ENCODE results near the gene CDH26.

Gene CDH26

DNA sequence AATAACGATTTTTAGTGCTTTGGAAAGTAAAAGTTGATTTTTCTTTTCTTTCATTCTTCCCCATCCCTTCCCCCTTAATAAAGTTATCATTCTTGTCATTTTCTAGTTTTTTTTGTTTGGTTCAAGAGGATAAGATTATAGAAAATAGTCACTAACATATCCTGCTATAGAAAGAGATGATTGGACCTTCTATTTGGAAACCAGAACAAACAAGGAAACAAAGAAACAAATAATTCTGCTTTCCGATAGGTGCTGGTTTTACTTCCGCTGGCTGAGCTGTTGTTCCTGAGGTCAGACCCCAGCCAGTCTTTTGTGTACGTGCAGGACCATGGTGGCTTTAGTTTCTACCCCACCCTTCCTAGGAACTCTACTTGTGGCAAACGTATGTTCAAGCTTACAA lies at the start of gene CDH26:
Gene CDH26 (plus strand): TSS at position 301 of the 400 bp plus-strand sequence. CDS start 304 bp downstream, outside the sequence.
- TF ChIP-seq JUND (IDR thresholded peaks at IDR 0.05; ENCODE audit: low read depth): no peak
- in situ Hi-C loops (cut with HindIII; ENCODE audit: low pct_unique_long_range_greater_than_20kb, low sequenced_read_pairs): no loop called here
- DNase-seq (ENCODE audit: low read depth in 1 of 2, low spot score in 1 of 2): no peak

DNA sequence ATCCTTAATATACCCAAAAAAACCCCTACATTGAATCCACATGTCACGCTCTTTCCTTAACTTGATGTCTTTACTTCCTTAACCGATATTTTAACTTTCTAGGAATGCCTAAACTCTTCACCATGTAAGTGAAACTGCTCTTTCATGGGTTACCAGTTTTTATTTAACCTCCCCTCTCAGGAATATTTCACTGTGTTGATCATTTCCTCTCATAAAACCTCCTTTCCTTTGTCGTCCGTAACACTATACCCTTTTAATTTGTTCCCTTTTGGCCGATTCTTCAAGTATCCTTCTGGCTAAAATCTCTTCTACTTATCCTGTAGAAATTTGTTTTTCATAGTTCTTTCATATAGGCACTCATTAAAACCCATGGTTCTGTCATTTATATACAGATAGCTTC lies 49.4 kb upstream of the CDH26 start:
- DNase-seq (ENCODE audit: low read depth in 1 of 2, low spot score in 1 of 2): no peak
- in situ Hi-C loops (cut with HindIII; ENCODE audit: low pct_unique_long_range_greater_than_20kb, low sequenced_read_pairs): no loop called here
- TF ChIP-seq JUND (IDR thresholded peaks at IDR 0.05; ENCODE audit: low read depth): no peak

DNA sequence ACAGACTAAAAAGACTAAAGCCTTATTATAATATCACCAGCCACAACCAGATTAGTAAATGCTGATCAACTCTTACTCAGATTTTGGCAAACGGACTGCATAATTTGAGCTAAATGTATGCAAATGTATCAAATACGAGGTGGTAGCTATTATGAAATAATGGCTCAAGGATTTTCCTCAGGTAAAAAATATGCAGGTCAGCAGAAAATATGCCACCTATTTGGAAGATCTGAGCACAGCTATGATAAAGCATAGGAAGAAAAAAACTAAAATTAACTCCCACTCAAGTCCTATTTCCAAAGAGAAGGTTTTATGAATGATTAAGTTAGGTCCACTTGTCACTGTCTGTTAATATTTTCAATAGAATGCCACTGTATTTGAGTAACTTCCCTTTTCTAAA lies 47.2 kb upstream of the CDH26 start:
- no peak for TF ChIP-seq JUND (IDR thresholded peaks at IDR 0.05; ENCODE audit: low read depth)
- in situ Hi-C loops (cut with HindIII; ENCODE audit: low pct_unique_long_range_greater_than_20kb, low sequenced_read_pairs): no loop called here
- no peak for DNase-seq (ENCODE audit: low read depth in 1 of 2, low spot score in 1 of 2)

DNA sequence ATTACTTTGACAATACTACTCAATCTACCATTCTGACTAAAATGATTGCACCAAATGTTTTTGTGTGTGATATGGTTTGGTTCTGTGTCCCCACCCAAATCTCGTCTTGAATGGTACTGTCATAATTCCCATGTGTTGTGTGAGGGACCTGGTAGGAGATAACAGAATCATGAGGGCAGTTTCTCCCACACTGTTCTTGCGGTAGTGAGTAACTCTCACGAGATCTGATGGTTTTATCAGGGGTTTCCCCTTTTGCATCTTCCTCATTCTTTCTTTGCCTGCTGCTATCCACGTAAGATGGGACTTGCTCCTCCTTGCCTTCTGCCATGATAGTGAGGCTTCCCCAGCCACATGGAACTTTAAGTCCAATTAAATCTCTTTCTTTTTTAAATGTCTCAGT lies 45.6 kb upstream of the CDH26 start:
- no peak for TF ChIP-seq JUND (IDR thresholded peaks at IDR 0.05; ENCODE audit: low read depth)
- in situ Hi-C loops (cut with HindIII; ENCODE audit: low pct_unique_long_range_greater_than_20kb, low sequenced_read_pairs): no loop called here
- DNase-seq (ENCODE audit: low read depth in 1 of 2, low spot score in 1 of 2): no peak

DNA sequence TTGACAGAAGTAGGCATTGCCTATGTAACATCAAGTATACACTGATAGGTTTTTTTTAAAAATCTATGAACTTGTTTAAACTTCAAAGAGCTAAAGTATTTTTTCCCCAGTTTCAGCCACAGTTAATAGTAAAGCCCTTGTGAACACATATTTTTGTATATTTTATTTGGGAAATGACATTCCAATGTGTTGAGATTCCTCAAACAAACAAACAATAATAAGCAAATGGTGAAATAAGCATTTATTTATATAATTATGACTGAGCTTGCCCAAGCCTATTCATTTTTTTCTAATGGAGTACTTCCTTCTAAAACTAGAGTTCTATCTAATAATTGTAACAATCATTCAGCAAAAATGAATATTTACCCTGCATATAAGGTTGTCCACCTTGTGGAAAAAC lies 37.3 kb upstream of the CDH26 start:
- TF ChIP-seq JUND (IDR thresholded peaks at IDR 0.05; ENCODE audit: low read depth): no peak
- in situ Hi-C loops (cut with HindIII; ENCODE audit: low pct_unique_long_range_greater_than_20kb, low sequenced_read_pairs): no loop called here
- no peak for DNase-seq (ENCODE audit: low read depth in 1 of 2, low spot score in 1 of 2)

DNA sequence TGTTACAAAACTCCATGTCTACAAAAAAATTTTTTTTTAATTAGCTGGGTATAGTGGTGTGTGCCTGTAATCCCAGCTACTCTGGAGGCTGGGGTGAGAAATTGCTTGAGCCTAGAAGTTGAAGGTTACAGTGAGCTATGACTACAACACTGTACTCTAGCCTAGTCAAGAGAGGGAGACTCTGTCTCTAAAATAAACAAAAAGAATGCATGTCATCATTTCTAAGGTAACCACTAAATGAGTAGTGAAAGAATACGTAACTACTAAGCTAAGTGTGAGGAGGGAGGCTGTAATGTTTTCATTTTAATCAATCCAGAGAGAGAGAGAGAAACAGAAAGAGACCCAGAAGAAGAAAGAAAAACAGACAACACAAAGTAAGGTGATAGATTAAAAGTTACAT lies 34.7 kb upstream of the CDH26 start:
- in situ Hi-C loops (cut with HindIII; ENCODE audit: low pct_unique_long_range_greater_than_20kb, low sequenced_read_pairs): no loop called here
- no peak for TF ChIP-seq JUND (IDR thresholded peaks at IDR 0.05; ENCODE audit: low read depth)
- no peak for DNase-seq (ENCODE audit: low read depth in 1 of 2, low spot score in 1 of 2)

DNA sequence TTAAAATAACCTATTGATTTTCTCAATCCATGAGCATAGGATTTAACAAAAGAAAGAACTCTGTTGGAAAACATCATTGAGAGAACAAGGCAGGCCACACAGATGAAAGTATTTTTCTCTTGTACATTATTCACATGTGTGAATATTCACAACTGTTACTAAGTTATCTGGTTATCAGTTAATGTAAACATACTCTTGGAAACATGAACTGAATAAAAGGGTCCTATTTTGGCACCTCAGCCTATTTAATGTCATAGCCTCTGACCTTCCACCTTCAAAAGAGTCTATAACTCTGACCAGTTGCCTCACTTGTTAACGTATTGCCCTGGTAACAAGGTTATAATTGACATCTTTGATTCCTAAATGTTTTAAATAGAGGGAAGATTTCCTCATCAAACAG lies 32.9 kb upstream of the CDH26 start:
- in situ Hi-C loops (cut with HindIII; ENCODE audit: low pct_unique_long_range_greater_than_20kb, low sequenced_read_pairs): no loop called here
- no peak for DNase-seq (ENCODE audit: low read depth in 1 of 2, low spot score in 1 of 2)
- no peak for TF ChIP-seq JUND (IDR thresholded peaks at IDR 0.05; ENCODE audit: low read depth)

DNA sequence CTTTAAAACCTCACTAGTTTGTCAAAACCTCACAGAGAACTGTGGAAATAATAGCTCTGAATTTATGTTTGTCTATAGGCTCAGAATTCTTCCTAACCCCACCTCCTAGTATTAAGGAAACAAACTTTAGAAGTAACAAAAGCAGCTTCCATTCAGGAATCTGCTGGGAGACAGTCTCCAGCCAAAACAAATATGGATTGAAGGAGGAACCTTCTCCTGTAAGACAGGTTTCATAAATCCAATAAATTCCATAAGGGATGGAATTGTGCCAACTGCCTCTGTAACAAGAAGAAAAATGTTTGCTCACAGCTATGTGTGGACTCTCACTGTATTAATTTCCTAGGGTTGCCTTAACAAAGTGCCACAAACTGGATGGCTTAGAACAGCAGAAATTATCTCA lies 32.3 kb upstream of the CDH26 start:
- peak; percentile 70 to 99 for DNase-seq (ENCODE audit: low read depth in 1 of 2, low spot score in 1 of 2)
- in situ Hi-C loops (cut with HindIII; ENCODE audit: low pct_unique_long_range_greater_than_20kb, low sequenced_read_pairs): no loop called here
- TF ChIP-seq JUND (IDR thresholded peaks at IDR 0.05; ENCODE audit: low read depth): peak; percentile 84

DNA sequence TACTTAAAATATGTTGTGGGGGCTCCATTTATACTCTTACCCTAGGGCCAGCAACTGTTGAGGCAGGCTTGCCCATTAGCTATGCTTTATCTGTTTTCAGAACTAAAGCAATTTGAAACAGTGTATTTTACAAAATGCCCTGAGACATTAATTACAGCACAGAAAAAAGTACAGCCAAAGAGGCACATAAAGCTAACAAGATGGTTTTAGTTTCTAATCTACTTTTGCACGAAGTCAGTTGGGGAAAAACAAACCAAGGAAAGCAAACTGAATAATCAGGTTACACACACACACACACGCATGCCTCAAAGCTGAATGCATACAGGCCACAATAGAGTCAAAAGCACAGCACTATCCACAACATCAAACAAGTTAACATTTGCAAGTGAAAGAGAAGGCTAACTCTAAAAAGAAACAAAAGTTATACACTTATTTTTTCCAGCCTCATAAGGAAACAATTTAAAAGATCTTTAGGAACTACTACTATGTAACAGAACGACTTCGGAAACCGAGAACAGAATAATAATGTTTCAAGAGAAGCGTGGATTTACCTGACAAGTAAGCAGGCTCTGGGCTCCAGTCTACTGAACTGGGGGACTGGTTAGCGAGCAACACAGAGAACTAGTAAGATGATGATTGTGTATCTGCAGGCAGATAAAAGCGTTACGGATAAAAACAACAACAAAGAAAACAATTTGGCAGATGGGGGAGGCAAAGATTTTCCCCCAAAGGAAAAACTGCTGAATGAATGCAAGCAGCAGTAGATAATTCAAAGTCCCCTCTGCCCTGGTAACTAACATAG lies 26.5 kb upstream of the CDH26 start:
- TF ChIP-seq JUND (IDR thresholded peaks at IDR 0.05; ENCODE audit: low read depth): 0 out of 2 replicates have a peak, but pooled peaks have one; percentile 16
- in situ Hi-C loops (cut with HindIII; ENCODE audit: low pct_unique_long_range_greater_than_20kb, low sequenced_read_pairs): no loop called here
- DNase-seq (ENCODE audit: low read depth in 1 of 2, low spot score in 1 of 2): peak in 1 of 2 experiments; percentile 68

DNA sequence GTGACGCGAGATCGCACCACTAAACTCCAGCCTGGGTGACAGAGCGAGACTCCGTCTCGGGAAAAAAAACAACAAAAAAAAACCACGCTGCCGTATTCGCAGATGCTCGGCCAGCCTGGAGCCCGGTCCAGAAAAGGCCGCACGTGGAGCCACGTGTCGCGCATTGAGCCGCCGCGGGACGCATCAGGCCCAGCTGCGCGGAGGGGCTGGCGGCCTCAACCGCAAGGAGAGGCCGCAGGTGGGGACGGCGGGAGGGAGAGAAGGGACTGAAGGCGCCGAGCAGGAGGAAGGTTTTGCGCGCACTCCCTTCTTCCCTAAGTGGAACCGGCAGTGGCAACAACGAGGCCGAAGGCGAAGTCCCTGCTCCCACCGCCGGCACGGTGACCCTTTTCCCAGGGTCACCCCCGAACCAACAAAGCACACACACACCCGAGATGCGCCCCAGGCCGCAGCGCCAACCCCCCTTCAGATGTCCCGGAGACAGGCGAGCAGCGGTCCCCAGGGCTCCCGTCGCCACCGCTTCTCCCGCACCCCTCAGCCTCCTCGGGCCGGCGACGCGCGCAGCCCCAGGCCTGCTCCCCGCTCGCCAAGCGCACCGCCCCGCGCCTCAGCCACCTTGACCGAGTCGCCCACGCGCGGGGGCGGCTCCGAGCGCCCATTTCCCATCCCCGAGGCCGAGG lies 25.5 kb upstream of the CDH26 start:
- no peak for TF ChIP-seq JUND (IDR thresholded peaks at IDR 0.05; ENCODE audit: low read depth)
- DNase-seq (ENCODE audit: low read depth in 1 of 2, low spot score in 1 of 2): peak in 1 of 2 experiments; percentile 55
- in situ Hi-C loops (cut with HindIII; ENCODE audit: low pct_unique_long_range_greater_than_20kb, low sequenced_read_pairs): no loop called here

DNA sequence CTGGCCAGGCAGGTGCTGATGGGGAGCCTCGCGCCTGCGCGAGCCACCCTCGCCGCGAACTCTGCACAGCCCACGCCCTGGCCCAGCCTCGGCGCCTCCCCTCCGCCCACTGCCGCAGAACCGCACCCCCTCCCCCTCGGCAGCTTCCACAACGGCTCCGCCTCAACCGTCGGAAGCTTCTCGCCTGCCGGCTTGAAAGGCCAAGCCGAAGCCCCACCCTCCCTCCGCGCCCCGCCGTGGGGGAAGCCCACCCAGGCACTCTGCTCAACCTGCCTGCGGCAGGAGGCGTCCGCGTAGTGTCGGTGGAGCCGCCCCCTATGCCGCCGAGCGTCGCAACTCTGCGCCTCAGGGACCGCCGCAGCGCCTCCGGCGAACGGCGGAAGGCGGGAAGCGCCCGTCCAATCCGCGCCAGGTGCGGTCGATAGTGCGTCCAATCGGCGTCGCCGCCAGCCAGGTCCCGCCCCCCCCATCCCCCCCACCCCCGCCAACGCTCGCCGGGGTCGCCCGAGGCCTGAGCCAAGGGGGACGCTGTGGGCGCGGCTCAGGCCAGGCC lies 24.9 kb upstream of the CDH26 start, which contains the start of gene SYCP2:
Gene SYCP2 (minus strand): TSS at position 342 of the 553 bp plus-strand sequence. CDS start 11,224 bp downstream, outside the sequence.
- no peak for TF ChIP-seq JUND (IDR thresholded peaks at IDR 0.05; ENCODE audit: low read depth)
- in situ Hi-C loops (cut with HindIII; ENCODE audit: low pct_unique_long_range_greater_than_20kb, low sequenced_read_pairs): no loop called here
- DNase-seq (ENCODE audit: low read depth in 1 of 2, low spot score in 1 of 2): peak; percentile 84 to 97

DNA sequence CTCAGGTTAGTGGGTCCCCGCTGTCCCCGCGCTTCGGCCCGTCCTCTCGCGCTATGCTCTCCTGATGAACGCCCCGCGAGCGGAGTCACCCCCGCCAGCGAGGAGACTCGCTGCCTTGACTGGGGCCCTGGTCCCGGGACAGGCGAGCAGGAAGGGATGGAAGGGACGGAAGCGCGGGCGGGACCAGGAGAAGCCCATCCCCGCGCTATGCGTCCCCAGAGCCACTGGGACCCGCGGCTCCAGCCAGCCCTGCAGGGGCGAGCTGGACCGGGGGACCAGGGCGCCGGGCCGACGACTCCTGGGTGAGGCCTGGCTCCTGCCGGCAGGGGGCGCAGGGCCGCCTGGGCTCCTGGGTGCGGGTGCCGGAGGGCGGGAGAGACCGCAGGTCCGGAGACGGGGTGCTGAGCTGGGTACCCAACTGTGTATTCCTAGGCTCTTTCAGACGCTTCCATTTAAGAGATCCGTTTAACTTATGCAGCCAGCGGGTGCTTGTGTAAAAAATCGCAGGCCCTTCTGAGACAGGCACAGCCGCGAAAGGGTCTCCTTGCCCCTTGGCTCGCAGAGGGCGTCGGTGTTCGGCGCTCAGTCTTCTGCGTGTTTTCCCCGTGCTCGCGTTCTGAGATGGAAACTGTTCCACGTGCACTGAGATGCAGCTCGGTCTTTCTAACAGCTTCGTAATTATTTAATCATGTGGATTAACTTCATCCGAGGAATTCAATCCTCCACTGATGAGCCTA lies 24.2 kb upstream of the CDH26 start:
- TF ChIP-seq JUND (IDR thresholded peaks at IDR 0.05; ENCODE audit: low read depth): no peak
- DNase-seq (ENCODE audit: low read depth in 1 of 2, low spot score in 1 of 2): peak; percentile 89 to 94
- in situ Hi-C loops (cut with HindIII; ENCODE audit: low pct_unique_long_range_greater_than_20kb, low sequenced_read_pairs): no loop called here

All from T47D (cell line).